Ascending aorta (tissue), 2 donors: ENCODE data around the gene CCDC170. TPM values are rescaled to one million over a fixed set of nuclear protein-coding genes. Genes with fewer than 3 reads are reported as not detected.

ENCODE experiments used
- DNase-seq, 2 donors: peaks; one replicate each; pipeline ENCODE4 v3.0.0-alpha.2; 2019; ENCODE audit warnings: low spot score in 2 of 2
- H3K27ac ChIP-seq, 2 donors: fragments of 200-600 bp; sonication (generic); one replicate each; pipeline ENCODE4 v1.5.1; 2016 to 2017; ENCODE audit warnings: mild to moderate bottlenecking in 1 of 2
- H3K27me3 ChIP-seq: fragments of 200-600 bp; sonication (generic); one replicate; pipeline ENCODE4 v1.5.1; 2017
- H3K36me3 ChIP-seq, 2 donors: fragments of 200-600 bp; sonication (generic); one replicate each; pipeline ENCODE4 v1.5.1; 2016
- H3K4me1 ChIP-seq, 2 donors: fragments of 200-600 bp; sonication (generic); one replicate each; pipeline ENCODE4 v1.5.1; 2016 to 2017; ENCODE audit warnings: mild to moderate bottlenecking in 1 of 2
- H3K4me3 ChIP-seq, 2 donors: fragments of 200-600 bp; sonication (generic); one replicate each; pipeline ENCODE4 v1.5.1; 2016 to 2017; ENCODE audit warnings: mild to moderate bottlenecking in 1 of 2
- H3K9me3 ChIP-seq, 2 donors: fragments of 200-600 bp; sonication (generic); one replicate each; pipeline ENCODE4 v1.5.1; 2016
- CTCF ChIP-seq, 3 experiments: fragments of 200-600 bp in 2 of 3; fragments of 450-650 bp in 1 of 3; sonication (generic) in 2 of 3; IDR thresholded peaks; one replicate each; pipeline ENCODE4 v1.5.1; 2016 to 2019; ENCODE audit warnings: antibody characterized with exemption in 3 of 3, mild to moderate bottlenecking in 1 of 3, moderate library complexity in 1 of 3
- intact Hi-C: fragments of 100-400 bp; cut with DNase I; formaldehyde crosslinking; loops from one replicate; pipeline ENCODE4 v1.15.1; 2023
- total RNA-seq: library from RNA; depleted of rRNA; stranded (reverse); fragments of >200 nt; gene quantifications from one replicate; pipeline ENCODE4 v1.1.0, GENCODE V29; 2016

The CCDC170 gene
- total RNA-seq, 1 donor from 2014 or later, result not detected

- TF ChIP-seq CTCF (IDR thresholded peaks at IDR 0.05), result no peak
- intact Hi-C loops, result no loop called here
- DNase-seq, result no peak
These were observed 139.9 kb downstream of the CCDC170 start for GRCh38 chr6:151633526-151634335.

GRCh38 chr6:151634336-151634720 is 140.5 kb downstream of the CCDC170 start:
- intact Hi-C loops, result no loop called here
- H3K27me3 ChIP-seq, result no peaks in the 10 kb centered on the region
- H3K27ac ChIP-seq, result no peak overlapping the region
- no peaks in the 10 kb centered on the region for H3K4me1 ChIP-seq
- no peak for DNase-seq
- TF ChIP-seq CTCF (IDR thresholded peaks at IDR 0.05), result no peak
- H3K36me3 ChIP-seq, result no peaks in the 10 kb centered on the region
- no peak overlapping the region for H3K4me3 ChIP-seq
- no peaks in the 10 kb centered on the region for H3K9me3 ChIP-seq

More at GRCh38 chr6:151633526-151634335, 139.9 kb downstream of the CCDC170 start:
- Histone ChIP-seq H3K36me3 (no peaks in the 10 kb centered on the region), H3K27me3 (no peaks in the 10 kb centered on the region), H3K27ac (no peak overlapping the region), H3K9me3 (no peaks in the 10 kb centered on the region), H3K4me1 (no peaks in the 10 kb centered on the region), H3K4me3 (no peak overlapping the region)

- H3K36me3 ChIP-seq, result no peaks in the 10 kb centered on the region
- no peak overlapping the region for H3K27ac ChIP-seq
- no peak for TF ChIP-seq CTCF (IDR thresholded peaks at IDR 0.05)
- no peak for DNase-seq
- no peaks in the 10 kb centered on the region for H3K27me3 ChIP-seq
- H3K9me3 ChIP-seq, result no peaks in the 10 kb centered on the region
- no peaks in the 10 kb centered on the region for H3K4me1 ChIP-seq
- intact Hi-C loops, result no loop called here
- no peak overlapping the region for H3K4me3 ChIP-seq
These were observed 141.9 kb downstream of the CCDC170 start for GRCh38 chr6:151635741-151636140.

GRCh38 chr6:151637814-151638213 is 144.0 kb downstream of the CCDC170 start:
- H3K4me3 ChIP-seq, result no peak overlapping the region
- TF ChIP-seq CTCF (IDR thresholded peaks at IDR 0.05), result no peak

GRCh38 chr6:151639750-151640149 is 145.9 kb downstream of the CCDC170 start:
- DNase-seq, result no peak
- Histone ChIP-seq H3K27ac (no peak overlapping the region), H3K36me3 (no peaks in the 10 kb centered on the region), H3K9me3 (no peaks in the 10 kb centered on the region), H3K4me1 (no peaks in the 10 kb centered on the region), H3K4me3 (no peak overlapping the region), H3K27me3 (no peaks in the 10 kb centered on the region)
- TF ChIP-seq CTCF (IDR thresholded peaks at IDR 0.05), result no peak
- intact Hi-C loops, result no loop called here

More at GRCh38 chr6:151637814-151638213, 144.0 kb downstream of the CCDC170 start:
- no peaks in the 10 kb centered on the region for H3K4me1 ChIP-seq
- no peaks in the 10 kb centered on the region for H3K36me3 ChIP-seq
- H3K27me3 ChIP-seq, result no peaks in the 10 kb centered on the region
- no peak for DNase-seq
- H3K27ac ChIP-seq, result no peak overlapping the region
- H3K9me3 ChIP-seq, result no peaks in the 10 kb centered on the region
- intact Hi-C loops, result no loop called here
